Activated B cell treated with CpG ODN at 0.5 μM for 24 hours (primary cell): ENCODE measurements around the gene RBM47. TPM values are rescaled to one million over a fixed set of nuclear protein-coding genes. Genes with fewer than 3 reads are reported as not detected.

ENCODE experiments used
- ATAC-seq: fragments of 200-7000 bp; cut with Tn5 transposase; one replicate; pipeline ENCODE4 v1.10.0; 2021; ENCODE audit warnings: low read depth, mild to moderate bottlenecking, moderate library complexity
- CTCF ChIA-PET: fragments of 350-600 bp; sonication (Branson Sonifier 250); formaldehyde crosslinking; loops from one replicate; lab custom pipeline; 2021; ENCODE audit warnings: antibody characterized with exemption; lab: Charles Lee
- POLR2A ChIA-PET: fragments of 350-600 bp; sonication (Branson Sonifier 250); formaldehyde crosslinking; loops from one replicate; lab custom pipeline; 2021; ENCODE audit warnings: antibody characterized with exemption; lab: Charles Lee
- DNase-seq: peaks from one replicate; pipeline ENCODE4 v3.0.0; 2022
- H3K27ac Mint-ChIP-seq: one replicate; pipeline ENCODE4 v1.8.0; 2020; ENCODE audit warnings: mixed read lengths
- H3K27me3 Mint-ChIP-seq: one replicate; pipeline ENCODE4 v1.8.0; 2021; ENCODE audit warnings: mixed read lengths
- H3K36me3 Mint-ChIP-seq: one replicate; pipeline ENCODE4 v1.8.0; 2021; ENCODE audit warnings: low read depth, mixed read lengths
- H3K4me1 Mint-ChIP-seq: one replicate; pipeline ENCODE4 v1.8.0; 2021; ENCODE audit warnings: mixed read lengths
- H3K4me3 Mint-ChIP-seq: one replicate; pipeline ENCODE4 v1.8.0; 2020; ENCODE audit warnings: mild to moderate bottlenecking, mixed read lengths
- H3K9me3 Mint-ChIP-seq: one replicate; pipeline ENCODE4 v1.8.0; 2020; ENCODE audit warnings: mixed read lengths
- intact Hi-C: fragments of 100-400 bp; cut with micrococcal nuclease; formaldehyde crosslinking; loops from one replicate; pipeline ENCODE4 v1.15.1; 2024
- total RNA-seq: library from RNA; stranded (reverse); gene quantifications from 2 replicates; pipeline ENCODE4 v1.2.3, GENCODE V29; 2022
- TF ChIP-seq, protein P1 (sequence below): fragments of 200-600 bp; IDR thresholded peaks from one replicate; pipeline ENCODE4 v1.8.0; 2022; ENCODE audit warnings: antibody characterized with exemption, mild to moderate bottlenecking

The RBM47 gene
- total RNA-seq, 1 donor from 2014 or later: 8.0 TPM

- TF ChIP-seq, protein P1, sequence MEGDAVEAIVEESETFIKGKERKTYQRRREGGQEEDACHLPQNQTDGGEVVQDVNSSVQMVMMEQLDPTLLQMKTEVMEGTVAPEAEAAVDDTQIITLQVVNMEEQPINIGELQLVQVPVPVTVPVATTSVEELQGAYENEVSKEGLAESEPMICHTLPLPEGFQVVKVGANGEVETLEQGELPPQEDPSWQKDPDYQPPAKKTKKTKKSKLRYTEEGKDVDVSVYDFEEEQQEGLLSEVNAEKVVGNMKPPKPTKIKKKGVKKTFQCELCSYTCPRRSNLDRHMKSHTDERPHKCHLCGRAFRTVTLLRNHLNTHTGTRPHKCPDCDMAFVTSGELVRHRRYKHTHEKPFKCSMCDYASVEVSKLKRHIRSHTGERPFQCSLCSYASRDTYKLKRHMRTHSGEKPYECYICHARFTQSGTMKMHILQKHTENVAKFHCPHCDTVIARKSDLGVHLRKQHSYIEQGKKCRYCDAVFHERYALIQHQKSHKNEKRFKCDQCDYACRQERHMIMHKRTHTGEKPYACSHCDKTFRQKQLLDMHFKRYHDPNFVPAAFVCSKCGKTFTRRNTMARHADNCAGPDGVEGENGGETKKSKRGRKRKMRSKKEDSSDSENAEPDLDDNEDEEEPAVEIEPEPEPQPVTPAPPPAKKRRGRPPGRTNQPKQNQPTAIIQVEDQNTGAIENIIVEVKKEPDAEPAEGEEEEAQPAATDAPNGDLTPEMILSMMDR: no peak
- Mint-ChIP-seq H3K27ac (no peak overlapping the region), H3K4me3 (no peak overlapping the region), H3K9me3 (no peaks in the 10 kb centered on the region), H3K27me3 (no peaks in the 10 kb centered on the region), H3K36me3 (no peaks in the 10 kb centered on the region), H3K4me1 (no peaks in the 10 kb centered on the region)
- intact Hi-C loops: no loop called here
- DNase-seq: no peak
- POLR2A ChIA-PET: no interaction called here
- CTCF ChIA-PET: no interaction called here
- ATAC-seq: no peak
These were observed 42.9 kb downstream of the RBM47 start for GRCh38 chr4:40586729-40587128.

DNA sequence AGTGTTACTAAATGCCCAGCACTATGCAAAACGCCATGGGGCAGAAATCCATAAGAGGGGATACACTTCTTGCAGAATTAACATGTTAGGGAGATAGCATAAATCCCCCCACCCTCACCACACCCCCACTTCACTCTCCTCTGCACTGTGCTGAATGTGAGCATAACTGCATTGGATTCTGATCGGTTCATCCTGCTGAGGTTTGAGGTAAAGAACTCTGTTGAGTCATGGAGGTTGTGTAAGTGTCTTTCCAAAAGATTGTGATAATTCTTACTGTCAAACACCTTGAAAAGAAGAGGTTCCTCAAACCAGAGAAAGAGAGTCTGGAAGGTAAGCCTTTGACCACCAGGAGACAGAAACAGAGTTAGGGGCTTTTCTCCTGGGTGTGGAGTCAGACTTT lies 43.6 kb downstream of the RBM47 start:
- Mint-ChIP-seq H3K27me3 (no peaks in the 10 kb centered on the region), H3K4me1 (no peaks in the 10 kb centered on the region), H3K36me3 (no peaks in the 10 kb centered on the region), H3K27ac (no peak overlapping the region), H3K9me3 (no peaks in the 10 kb centered on the region), H3K4me3 (no peak overlapping the region)
- no peak for DNase-seq
- intact Hi-C loops: no loop called here
- TF ChIP-seq, protein P1: no peak
- no peak for ATAC-seq
- CTCF ChIA-PET: no interaction called here
- POLR2A ChIA-PET: no interaction called here

- CTCF ChIA-PET: interaction anchor here (0.6 kb wide), 1 partner anchor 36 kb away, joined by 4 read pairs; no protein-coding TSS in a partner anchor
- intact Hi-C loops: no loop called here
- no peaks in the 10 kb centered on the region for H3K9me3 Mint-ChIP-seq
These were observed 44.4 kb downstream of the RBM47 start for GRCh38 chr4:40585201-40585799.

GRCh38 chr4:40584517-40585141 lies 45.0 kb downstream of the RBM47 start:
- POLR2A ChIA-PET: no interaction called here
- CTCF ChIA-PET: interaction anchor here (0.6 kb wide), 1 partner anchor 35 kb away, joined by 4 read pairs; no protein-coding TSS in a partner anchor
- TF ChIP-seq, protein P1: no peak
- Mint-ChIP-seq H3K27me3 (no peaks in the 10 kb centered on the region), H3K4me1 (no peaks in the 10 kb centered on the region), H3K9me3 (no peaks in the 10 kb centered on the region), H3K4me3 (no peak overlapping the region), H3K36me3 (no peaks in the 10 kb centered on the region), H3K27ac (no peak overlapping the region)
- no peak for DNase-seq
- intact Hi-C loops: no loop called here
- no peak for ATAC-seq

More at GRCh38 chr4:40585201-40585799, 44.4 kb downstream of the RBM47 start:
- POLR2A ChIA-PET: no interaction called here
- no peak overlapping the region for H3K4me3 Mint-ChIP-seq
- DNase-seq: no peak
- TF ChIP-seq, protein P1: no peak
- ATAC-seq: no peak
- no peaks in the 10 kb centered on the region for H3K27me3 Mint-ChIP-seq
- H3K36me3 Mint-ChIP-seq: no peaks in the 10 kb centered on the region
- no peak overlapping the region for H3K27ac Mint-ChIP-seq
- H3K4me1 Mint-ChIP-seq: no peaks in the 10 kb centered on the region

- H3K36me3 Mint-ChIP-seq: no peaks in the 10 kb centered on the region
- POLR2A ChIA-PET: interaction anchor here (0.7 kb wide), 1 partner anchor 132 kb away, joined by 7 read pairs; no protein-coding TSS in a partner anchor
These were observed 45.7 kb downstream of the RBM47 start for GRCh38 chr4:40583850-40584439.

More at GRCh38 chr4:40583850-40584439, 45.7 kb downstream of the RBM47 start:
- Mint-ChIP-seq H3K4me1 (no peaks in the 10 kb centered on the region), H3K27ac (no peak overlapping the region), H3K27me3 (no peaks in the 10 kb centered on the region), H3K4me3 (no peak overlapping the region), H3K9me3 (no peaks in the 10 kb centered on the region)
- TF ChIP-seq, protein P1: no peak
- ATAC-seq (no peak), DNase-seq (no peak)
- CTCF ChIA-PET: no interaction called here
- intact Hi-C loops: no loop called here
